ENCODE data around the gene CLASP1.
"Not testable (repeated sequence)": the region's sequence is repeated elsewhere in the genome, so short reads cannot be mapped to it uniquely, and the experiment has no call there.

Gene CLASP1

DNA sequence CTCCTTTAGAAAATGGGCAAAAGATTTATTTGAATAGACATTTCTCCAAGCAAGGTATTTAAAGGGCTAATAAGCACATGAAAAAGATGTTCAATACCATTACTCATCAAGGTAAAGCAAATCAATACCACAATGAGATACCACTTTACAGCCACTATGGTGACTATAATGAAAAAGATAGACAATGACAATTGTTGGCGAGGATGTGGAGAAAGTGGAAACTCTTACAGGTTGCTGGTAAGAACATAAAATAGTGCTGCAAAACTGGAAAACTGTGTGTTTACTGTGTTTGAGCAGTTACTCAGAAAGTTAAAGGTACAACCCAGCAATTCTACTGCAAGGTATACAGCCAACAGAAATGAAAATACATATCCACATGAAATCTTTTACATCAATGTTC, 150.5 kb downstream of the CLASP1 start:
- no peak for DNase-seq

DNA sequence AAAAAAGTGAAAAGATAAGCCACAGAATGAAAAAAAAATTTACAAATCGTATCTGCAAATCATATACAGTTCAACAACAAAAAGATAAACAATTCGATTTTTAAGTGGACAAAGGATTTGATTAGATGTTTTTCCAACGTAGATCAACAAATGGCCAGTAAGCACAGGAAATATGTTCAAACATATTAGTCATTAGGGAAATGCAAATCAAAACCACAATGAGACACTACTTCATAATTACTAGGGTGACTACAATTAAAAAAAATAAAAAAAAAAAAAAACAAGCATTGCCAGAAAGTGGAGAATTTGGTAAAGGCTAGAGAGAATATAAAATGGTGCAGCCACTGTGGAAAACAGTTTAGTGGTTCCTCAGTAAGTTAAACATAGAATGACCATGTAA, 156.9 kb downstream of the CLASP1 start:
- DNase-seq, result no peak

DNA sequence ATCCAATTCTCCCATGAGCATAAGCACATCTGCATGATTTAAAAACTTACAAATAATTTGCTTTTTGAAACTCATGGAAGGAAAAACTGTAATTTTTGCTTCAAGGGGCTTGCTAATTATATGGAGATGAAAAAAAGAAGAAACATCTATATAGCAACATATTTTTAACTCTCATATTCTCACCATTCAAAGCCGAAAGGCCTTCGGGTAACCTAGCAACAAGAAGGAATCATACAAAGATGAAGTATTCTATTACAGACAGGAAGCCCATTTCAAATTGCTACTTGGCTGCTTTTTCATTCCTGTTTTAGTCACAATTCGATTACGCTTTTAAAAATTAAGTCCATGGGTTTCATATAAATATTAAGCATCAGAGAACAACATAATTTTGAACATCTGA, 157.7 kb downstream of the CLASP1 start:
- no peak for DNase-seq

DNA sequence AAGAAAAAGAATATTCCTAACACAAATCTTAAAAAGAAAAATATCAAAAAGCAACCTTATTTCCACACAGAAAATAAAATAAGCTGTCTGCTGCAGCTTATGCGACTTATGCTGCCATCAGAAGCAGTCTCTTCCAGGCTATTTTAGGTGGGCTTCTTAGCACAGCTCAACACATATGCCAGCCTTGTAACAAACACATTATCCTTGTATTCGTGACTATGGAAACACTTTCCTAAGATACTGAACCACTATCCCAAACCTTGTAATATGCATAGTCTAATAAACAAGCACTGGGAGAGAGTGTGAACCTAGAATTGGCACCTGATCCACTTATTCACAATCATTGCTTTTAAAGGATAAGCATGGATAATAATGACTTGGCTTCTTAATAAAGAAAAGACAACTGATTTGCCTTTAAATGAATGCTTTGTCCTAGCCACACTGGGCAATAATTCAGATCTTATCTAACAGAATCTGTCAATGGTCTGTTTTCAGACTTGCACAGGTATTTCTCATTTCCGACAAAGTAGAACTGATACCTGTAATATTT, 158.6 kb downstream of the CLASP1 start:
- DNase-seq, result no peak

DNA sequence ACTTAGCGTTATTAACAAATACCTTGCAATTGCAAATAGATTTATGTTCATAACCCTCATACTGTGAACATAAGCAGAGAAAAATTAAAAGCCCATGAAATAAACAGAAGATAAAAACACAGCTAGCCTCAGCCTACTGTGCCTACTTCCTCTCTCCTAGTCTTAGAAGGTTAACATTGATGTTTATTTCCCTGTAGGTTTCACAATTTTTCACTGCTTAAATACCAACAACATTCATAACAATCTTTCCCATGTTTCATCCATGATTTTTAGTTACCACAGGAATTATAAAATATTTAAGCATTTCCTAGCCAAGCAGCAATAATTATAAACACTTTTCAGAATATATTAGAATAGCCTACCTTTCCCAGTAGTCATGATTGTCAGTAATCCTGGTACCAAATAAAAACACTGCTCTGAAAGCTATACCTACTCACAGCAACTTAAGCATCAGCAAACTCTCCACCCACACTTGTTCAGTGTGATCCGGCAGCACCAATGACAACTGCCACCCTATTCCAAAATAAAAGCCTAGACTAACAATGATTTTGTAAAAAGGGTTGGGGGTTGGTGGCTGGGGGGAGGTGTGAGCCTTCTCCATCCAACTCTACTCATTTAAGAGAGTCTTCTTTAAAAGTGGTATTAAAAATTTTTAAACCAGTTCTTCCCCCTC, 159.2 kb downstream of the CLASP1 start:
- no peak for DNase-seq

DNA sequence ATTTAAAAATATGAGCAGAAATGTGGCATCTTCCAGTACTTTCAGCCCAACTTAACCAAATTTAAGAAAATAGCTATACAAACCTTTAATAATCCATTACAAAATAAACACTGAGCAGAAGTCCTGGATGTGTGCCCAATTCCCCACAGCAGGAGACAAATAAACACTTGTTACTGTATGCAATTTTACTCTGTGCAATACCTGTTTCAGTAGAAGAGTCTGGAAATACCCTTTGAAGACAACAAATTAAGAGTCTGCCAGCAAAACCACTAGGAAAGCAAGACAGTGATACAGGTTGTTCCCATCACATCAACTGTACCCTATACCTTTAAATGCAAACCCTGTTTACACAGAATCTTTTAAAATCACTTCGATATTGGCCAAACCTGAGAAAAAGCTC, 160.0 kb downstream of the CLASP1 start:
- DNase-seq, result no peak

DNA sequence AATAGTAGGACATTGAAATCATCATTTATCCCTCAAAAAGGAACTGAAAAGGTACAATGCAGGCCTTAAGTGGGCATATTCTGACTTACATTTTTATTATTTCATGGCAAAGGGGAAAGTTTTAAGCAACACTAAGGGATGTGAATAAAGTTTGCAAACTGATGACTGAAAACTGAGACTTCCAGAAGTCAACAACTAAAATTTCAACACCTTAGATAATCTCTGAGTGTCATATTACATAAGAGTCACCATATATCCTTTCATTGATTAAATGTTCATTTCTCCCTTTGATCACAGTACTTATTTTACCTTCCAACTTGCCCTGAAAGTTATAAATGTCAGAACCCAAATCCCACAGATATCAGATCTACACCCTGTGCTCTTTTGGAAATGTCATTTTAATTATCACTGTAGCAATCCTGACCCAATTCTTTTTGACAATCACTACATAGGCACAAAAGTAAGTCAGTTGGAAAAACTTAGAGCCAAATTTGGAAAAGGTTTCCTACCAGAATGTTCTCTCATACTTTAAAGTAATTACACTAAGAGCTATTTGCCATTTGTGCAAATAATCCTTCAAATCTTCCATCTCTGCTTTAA, 163.0 kb downstream of the CLASP1 start:
- no peak for DNase-seq

DNA sequence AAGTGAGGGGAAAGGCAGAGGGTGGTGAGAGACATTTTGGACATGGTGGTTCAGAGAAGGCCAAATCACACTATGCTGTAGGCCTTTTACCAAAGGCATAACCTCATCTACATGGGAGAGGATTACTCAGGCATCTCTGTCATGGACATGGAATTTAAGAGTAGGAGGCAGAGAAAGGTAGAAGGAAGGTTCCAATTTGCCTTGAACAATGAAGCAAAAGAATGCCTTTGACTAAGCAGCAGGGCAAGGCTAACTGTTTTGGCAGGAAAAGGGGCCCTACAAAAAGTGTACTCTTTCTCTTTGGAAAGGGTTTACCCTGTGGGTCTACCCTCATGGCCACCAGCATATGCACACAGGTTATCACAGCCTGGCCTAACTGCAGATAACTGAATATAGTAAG, 164.2 kb downstream of the CLASP1 start:
- DNase-seq, result no peak

DNA sequence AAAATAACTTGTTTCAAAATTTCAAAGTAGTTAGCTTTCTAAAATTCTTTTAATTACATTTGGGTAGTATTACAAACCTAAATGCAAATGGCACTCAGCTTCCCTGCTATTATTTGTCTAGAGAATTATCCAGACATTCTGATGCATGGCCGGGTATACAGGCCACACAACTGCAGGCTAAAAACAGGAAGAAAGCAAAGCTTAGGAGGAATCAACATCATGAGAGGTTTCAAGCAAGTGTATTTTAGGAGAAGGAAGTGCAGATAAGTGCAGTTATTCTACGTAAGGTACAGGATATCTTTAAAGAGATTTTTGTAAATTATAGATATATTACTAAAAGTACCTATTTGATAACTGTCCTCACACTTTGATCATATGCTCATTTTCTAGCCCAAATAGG, 165.4 kb downstream of the CLASP1 start:
- DNase-seq, result no peak

DNA sequence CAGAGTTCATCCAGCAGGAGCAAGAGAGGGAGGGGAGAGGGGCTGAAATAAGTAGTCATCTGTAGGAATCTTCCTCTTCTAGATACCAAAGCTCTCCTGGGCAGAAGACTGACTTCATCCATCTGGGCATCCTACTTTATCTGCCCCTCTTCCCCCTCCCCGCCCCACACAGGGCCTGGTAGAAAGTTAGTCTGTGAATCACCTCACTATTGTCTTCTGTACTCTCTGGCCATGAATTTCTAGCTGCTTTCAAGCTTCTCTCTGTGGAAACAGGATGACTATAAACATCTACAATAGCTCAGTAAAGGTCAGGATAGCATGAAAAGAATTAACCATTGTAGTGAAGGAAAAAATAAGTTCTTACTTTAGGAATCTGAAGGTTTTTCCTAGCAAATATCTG, 166.2 kb downstream of the CLASP1 start:
- no peak for DNase-seq

DNA sequence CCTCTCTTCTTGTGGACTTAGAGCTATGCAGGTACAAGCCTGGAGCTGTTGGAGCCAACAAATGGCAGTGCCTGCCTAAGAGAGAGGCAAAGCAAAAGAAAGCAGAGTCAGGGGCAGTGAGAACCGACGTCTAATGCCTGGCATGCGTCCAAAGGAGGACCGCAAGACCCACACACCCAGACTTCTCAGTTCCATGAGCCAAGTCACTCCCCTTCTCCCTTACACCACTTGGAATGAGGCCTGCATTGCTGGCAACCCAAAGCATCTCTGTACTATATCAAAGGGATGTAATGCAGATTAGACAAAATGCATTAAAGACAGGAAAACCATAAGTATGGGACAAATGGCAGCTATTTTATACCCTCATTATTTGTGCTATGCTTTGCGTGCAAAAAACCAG, 168.4 kb downstream of the CLASP1 start:
- no peak for DNase-seq

DNA sequence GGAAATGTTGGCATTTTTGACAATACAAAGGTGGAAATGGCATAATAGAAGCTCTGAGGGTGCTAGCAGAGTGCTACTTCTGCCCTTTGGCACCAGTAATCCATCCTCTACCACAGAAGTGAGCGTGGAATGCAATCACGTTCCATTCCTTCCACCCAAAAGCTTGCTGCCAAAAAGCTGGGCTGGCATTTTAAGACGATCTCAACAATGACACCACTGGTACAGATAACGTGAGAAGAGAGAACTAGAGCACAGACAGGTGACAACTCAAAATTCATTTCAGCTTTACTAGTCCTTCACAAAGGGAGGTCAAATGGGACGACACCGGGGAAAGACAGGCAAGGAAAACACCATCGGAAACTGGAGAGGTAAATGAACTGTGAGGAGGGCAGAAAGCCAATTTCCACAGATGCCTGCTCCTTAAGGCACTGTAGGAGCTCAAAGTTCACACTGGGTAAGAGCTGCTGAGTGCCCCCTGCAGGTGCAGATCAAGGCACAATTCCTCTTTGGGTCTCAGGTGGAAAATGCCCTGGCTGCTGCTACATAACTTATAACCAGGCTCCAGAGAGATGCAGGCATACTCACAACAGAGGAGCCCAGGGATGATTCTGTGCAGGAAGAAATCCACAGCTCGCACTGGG, 169.3 kb downstream of the CLASP1 start:
- DNase-seq, result no peak

DNA sequence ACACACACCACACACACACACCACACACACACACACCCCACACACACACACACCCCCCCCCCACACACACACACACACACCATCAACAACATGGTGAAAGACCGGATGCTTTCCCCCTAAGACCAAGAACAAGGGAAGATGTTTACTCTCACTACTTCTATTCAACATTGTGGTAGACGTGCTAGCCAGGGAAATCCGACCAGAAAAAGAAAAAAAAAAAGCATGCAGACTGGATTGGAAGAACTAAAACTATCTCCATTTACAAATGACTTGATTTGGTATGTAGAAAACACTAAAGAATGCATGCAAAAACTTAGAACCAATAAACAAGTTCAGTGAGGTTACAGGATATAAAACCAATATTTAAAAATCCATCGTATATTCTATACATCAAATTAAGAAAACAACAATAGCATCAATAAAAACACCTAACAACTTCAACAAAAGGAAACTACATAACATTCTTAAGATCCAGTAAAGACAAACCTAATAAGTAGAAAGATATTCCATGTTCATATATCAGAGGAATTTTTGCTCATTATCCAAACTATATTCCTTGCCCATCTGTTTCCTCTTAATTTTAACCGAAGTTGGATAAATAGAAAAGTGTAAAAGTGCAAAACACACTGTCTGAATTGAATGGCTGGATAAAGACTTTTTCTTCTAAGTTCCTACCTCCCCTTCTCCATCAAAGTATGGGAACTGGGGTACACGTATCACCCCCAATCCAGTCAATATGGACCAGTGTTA, 170.1 kb downstream of the CLASP1 start:
- DNase-seq, result no peak

DNA sequence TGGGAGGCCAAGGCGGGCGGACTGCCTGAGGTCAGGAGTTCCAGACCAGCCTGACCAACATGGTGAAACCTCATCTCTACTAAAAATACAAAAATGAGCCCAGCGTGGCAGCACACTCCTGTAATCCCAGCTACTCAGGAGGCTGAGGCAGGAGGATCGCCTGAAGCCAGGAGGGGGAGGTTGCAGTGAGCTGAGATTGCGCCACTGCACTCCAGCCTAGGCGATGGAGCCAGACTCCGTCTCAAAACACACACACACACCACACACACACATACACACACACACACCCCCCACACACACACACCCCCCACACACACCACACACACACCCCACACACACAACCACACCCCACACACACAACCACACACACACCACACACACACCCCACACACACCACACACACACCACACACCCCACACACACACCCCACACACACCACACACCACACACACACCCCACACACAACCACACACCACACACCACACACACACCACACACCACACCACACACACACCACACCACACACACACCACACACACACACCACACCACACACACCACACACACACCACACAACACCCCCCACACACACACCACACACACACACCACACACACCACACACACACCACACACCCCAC, 170.8 kb downstream of the CLASP1 start:
- DNase-seq, result not testable (repeated sequence)

DNA sequence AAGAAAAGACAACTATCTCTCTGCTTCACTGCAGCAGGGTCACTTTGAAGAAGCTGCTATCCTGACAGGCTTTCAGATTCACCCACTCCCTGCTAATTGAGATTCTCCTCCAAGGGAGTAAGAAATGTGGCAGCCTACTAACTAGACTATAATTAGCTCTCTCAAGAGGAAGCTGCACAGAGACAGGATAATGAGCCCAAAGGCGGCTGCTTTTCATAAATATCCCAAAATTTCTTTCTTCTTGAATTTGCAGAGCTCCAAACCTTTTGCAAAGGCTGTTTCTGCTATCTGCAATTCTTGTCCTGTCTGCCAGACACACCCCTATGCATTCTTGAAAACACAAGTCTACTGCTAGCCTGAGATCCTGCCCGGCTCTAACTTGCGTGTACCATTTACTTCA, 172.6 kb downstream of the CLASP1 start:
- DNase-seq, result peak; percentile 54

DNA sequence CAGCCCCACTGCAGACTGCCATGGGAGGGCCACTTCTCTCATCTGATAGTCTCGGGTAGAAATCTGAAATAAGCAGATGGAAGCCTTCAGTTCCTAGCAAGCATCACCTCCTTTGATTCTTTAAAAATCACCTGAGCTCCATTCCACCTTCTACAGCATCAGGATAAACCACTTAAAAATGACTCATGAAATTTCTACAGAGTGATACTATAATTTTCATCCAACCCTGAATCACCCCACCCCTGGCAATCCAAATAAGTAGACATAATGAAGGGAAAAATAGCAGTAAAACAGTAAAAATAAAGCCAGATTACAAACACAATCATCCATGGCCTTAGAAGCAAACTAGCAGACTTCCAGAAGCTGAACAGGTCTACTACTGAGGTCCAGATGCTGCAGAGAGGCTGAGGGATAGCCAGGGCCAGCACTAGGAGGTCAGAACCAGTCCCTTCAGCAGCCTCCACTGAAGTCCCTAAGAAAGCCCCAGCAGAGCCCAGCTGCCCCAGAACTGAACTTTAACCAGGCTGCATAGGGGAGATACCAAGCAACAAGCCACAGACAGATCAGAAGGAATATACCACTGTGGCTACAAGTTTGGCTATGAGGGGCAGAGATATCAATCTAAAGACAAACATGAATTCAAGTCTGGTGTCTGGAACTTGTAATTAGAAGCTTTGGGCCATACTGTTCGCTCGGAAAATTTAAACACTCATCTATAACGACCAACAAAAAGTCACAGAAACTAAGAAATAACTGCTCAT, 173.3 kb downstream of the CLASP1 start:
- no peak for DNase-seq

DNA sequence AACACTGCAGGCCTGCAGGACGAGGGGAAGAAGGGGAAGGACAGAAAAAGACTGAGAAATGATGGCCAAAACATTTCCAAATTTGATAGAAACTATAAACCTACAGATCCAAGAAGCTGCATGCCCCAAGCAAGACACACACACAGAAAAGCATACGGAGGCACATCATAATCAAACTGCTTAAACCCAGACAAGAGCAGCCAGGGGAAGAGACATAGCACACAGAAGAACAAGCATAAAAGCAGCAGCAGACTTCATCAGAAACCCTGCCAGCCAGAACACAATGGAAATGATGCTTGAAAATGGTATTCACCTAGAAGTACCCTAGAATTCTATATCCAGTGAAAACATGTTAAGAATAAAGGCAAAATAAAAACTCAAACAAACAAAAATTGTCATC, 175.8 kb downstream of the CLASP1 start:
- no peak for DNase-seq

DNA sequence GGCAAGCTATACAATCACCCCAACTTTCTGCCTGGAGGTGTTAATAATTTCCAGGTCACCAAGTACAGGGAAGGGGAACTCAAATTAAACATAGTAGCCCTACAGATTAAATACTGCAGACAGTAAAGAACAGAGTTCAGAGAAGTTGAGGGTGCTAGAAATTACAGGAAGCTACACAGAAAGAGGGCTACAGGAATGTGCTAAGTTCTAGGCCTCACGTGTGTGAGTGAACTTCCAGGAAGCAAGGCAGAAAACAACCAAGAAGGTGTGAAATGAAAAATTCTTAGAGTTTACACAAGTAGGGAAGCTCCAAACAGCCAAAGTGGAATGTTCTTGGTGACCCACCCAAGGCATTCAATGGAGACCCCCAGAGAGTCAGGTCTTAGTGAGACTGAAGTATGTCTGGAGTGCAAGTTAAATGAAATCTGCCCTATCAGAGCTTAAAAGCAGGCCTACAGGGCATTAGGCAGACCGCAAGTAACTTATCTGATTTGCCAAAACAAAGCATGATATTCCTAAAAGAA, 176.7 kb downstream of the CLASP1 start:
- no peak for DNase-seq

DNA sequence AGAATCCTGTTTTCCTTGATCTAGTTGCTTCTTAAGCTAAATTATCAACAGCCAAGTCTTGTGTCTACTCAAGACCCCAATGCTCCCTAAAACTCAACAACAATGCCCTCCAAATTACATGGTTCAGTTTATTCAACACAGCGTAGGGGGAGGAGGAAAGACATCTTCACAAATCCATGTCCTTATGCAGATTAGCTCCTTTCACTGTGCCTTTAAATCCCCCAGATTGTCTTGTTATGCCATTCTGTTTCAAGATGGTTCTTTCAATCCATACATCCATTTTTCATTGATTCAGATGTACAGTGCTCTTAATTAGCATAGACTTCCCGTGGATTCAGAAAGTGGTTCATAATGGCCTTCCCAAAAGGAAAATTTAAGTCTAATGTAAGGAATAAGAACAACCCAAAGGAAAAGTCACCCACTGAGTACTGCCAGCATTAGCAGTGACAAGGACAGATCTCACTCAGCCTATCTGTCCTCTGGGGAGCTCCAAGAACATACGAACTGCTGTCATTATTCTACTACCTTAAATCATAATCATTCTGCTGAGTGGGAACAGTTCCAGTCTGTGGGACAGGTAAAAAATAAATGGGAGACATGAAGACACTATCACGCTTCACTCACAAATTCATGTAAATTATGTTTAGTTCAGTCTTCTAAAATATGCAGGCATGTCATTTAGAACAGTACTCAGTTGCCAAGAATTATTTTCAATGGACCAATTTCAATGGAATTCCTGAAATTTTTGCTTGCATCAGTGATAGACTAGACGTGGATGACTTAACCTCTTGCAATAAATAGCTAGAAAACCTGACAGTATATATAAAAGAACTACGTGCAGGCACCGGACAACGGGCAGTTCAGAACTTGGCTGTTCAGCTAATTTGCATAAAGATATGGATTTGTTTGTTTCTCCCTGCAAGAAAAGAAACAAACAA, 177.5 kb downstream of the CLASP1 start:
- DNase-seq, result no peak

DNA sequence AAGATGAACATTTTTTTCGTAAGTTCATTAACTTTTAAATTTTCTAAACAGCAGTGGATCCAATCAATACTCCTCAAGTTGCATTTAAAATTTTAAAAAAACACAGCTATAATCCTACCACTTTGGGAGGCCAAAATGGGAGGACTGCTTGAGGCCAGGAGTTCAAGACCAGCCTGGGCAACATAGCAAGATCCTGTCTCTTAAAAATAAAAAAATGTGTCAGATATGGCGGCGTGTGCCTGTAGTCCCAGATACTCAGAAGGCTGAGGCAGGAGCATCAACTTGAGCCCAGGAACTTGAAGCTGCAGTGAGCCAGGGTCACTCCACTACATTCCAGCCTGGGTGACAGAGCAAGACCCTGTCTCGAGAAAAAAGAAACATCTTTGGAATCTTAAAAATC, 178.3 kb downstream of the CLASP1 start:
- DNase-seq, result no peak

DNA sequence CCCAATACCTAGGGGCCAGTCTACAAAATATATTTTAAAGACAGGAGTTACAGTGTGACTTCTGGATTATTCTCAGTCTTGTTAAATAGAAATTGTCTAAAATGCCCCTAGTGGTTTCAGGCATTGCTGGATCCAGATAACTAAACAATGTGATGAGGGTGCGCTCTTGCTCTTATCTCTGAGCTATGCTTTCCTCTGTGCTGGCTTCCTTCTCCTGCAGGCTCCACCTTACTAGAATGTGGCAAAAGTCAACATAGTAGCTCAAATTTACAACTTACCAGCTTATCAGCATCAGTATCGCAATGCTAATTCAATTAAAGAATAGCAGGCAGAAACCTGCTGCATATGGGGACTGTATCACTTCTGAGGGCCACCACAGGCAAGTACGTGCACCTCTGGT, 179.9 kb downstream of the CLASP1 start:
- DNase-seq, result no peak
